CD14-positive monocyte (primary cell): Measurements from ENCODE around the gene SLAMF6. TPM values are rescaled to one million over a fixed set of nuclear protein-coding genes. Genes with fewer than 3 reads are reported as not detected.

Source experiments
- DNase-seq, 3 donors: peaks; one replicate each; pipeline ENCODE4 v3.0.0-alpha.2; 2011 to 2022
- H2AFZ ChIP-seq: 2 replicates; pipeline ENCODE4 v1.6.0; 2012; ENCODE audit warnings: mild to moderate bottlenecking, low read depth, low read length, inconsistent platforms; ENCODE audit not compliant: insufficient read depth, poor library complexity, severe bottlenecking
- H3K27ac ChIP-seq, 2 donors: 1 replicate in 1 of 2; 2 replicates in 1 of 2; pipeline ENCODE4 v1.5.1; 2012 to 2013; ENCODE audit warnings: low read length in 2 of 2, control low read depth in 1 of 2, inconsistent platforms in 1 of 2, low read depth in 1 of 2, mild to moderate bottlenecking in 1 of 2
- H3K27me3 ChIP-seq, 2 donors: one replicate each; pipeline versions ENCODE4 v1.6.0 to v1.6.1; 2011 to 2013; ENCODE audit warnings: low read length in 2 of 2; ENCODE audit not compliant: control insufficient read depth in 2 of 2, insufficient read depth in 2 of 2
- H3K36me3 ChIP-seq, 2 donors: replicated peaks in 1 of 2; 1 replicate in 1 of 2; 2 replicates in 1 of 2; pipeline versions ENCODE4 v1.5.1 to v1.6.1; 2012 to 2013; ENCODE audit warnings: low read length in 2 of 2, control low read depth in 1 of 2, inconsistent platforms in 1 of 2, mild to moderate bottlenecking in 1 of 2; ENCODE audit not compliant: insufficient read depth in 2 of 2, control insufficient read depth in 1 of 2
- H3K4me1 ChIP-seq, 2 donors: 1 replicate in 1 of 2; 2 replicates in 1 of 2; pipeline versions ENCODE4 v1.5.1 to v1.6.1; 2012 to 2013; ENCODE audit warnings: low read length in 2 of 2, control low read depth in 1 of 2, inconsistent platforms in 1 of 2, mild to moderate bottlenecking in 1 of 2, moderate library complexity in 1 of 2; ENCODE audit not compliant: insufficient read depth in 2 of 2, control insufficient read depth in 1 of 2
- H3K4me2 ChIP-seq: replicated peaks from 2 replicates; pipeline ENCODE3; 2012; ENCODE audit warnings: low read length, moderate library complexity, mild to moderate bottlenecking; ENCODE audit not compliant: poor library complexity, severe bottlenecking; ENCODE audit errors: extremely low read depth
- H3K4me3 ChIP-seq, 3 experiments: fragments of 200-600 bp in 1 of 3; sonication (generic) in 1 of 3; replicated peaks in 1 of 3; 1 replicate in 2 of 3; 2 replicates in 1 of 3; pipeline ENCODE4 v1.5.1; 2011 to 2013; ENCODE audit warnings: low read length in 3 of 3, mild to moderate bottlenecking in 3 of 3, control low read depth in 2 of 3, low read depth in 2 of 3, inconsistent platforms in 1 of 3, moderate library complexity in 1 of 3
- H3K79me2 ChIP-seq: 2 replicates; pipeline ENCODE4 v1.6.0; 2012; ENCODE audit warnings: mild to moderate bottlenecking, control low read depth, inconsistent platforms, low read length, moderate library complexity; ENCODE audit not compliant: insufficient read depth
- H3K9ac ChIP-seq: 2 replicates; pipeline ENCODE4 v1.6.0; 2017; ENCODE audit warnings: low read length, mild to moderate bottlenecking; ENCODE audit not compliant: insufficient read depth, poor library complexity, severe bottlenecking
- H3K9me3 ChIP-seq, 2 donors: replicated peaks in 1 of 2; 1 replicate in 1 of 2; 2 replicates in 1 of 2; pipeline versions ENCODE4 v1.5.1 to v1.6.1; 2012 to 2013; ENCODE audit warnings: low read length in 2 of 2, control low read depth in 1 of 2; ENCODE audit not compliant: control insufficient read depth in 1 of 2, insufficient read depth in 1 of 2
- H4K20me1 ChIP-seq: 2 replicates; pipeline ENCODE4 v1.6.0; 2012; ENCODE audit warnings: mild to moderate bottlenecking, low read length, control low read depth, moderate library complexity; ENCODE audit not compliant: insufficient read depth
- H3K27ac Mint-ChIP-seq, 7 donors: one replicate each; pipeline ENCODE4 v1.8.0; 2020; ENCODE audit warnings: mild to moderate bottlenecking in 7 of 7, mixed read lengths in 7 of 7, moderate library complexity in 6 of 7, inconsistent platforms in 2 of 7
- H3K27me3 Mint-ChIP-seq, 3 donors: one replicate each; pipeline ENCODE4 v1.8.0; 2021 to 2022; ENCODE audit warnings: low read depth in 3 of 3, mild to moderate bottlenecking in 3 of 3, mixed read lengths in 3 of 3, moderate library complexity in 3 of 3, inconsistent platforms in 1 of 3
- H3K36me3 Mint-ChIP-seq, 2 donors: one replicate each; pipeline ENCODE4 v1.8.0; 2020; ENCODE audit warnings: mixed read lengths in 2 of 2, inconsistent platforms in 1 of 2, mild to moderate bottlenecking in 1 of 2
- H3K4me1 Mint-ChIP-seq: one replicate; pipeline ENCODE4 v1.8.0; 2020; ENCODE audit warnings: mild to moderate bottlenecking, mixed read lengths
- H3K4me3 Mint-ChIP-seq, 2 donors: one replicate each; pipeline ENCODE4 v1.8.0; 2020; ENCODE audit warnings: mild to moderate bottlenecking in 2 of 2, mixed read lengths in 2 of 2, moderate library complexity in 1 of 2
- H3K9me3 Mint-ChIP-seq, 7 donors: one replicate each; pipeline ENCODE4 v1.8.0; 2020 to 2022; ENCODE audit warnings: mixed read lengths in 7 of 7, mild to moderate bottlenecking in 6 of 7, moderate library complexity in 6 of 7, inconsistent platforms in 2 of 7
- WGBS: methylation state at CpG from one replicate; pipeline ENCODE4 v1.1.5; 2013; ENCODE audit warnings: missing lambda C conversion rate; ENCODE audit not compliant: insufficient coverage; 5-methylcytosine and 5-hydroxymethylcytosine counted together
- intact Hi-C, 2 donors: fragments of 100-400 bp; cut with micrococcal nuclease; formaldehyde crosslinking; loops; one replicate each; pipeline versions ENCODE4 v1.15.0 to v1.15.1; 2023
- polyA plus RNA-seq, 3 donors: library from polyadenylated mRNA; depleted of rRNA in 1 of 3; unstranded in 2 of 3; stranded (reverse) in 1 of 3; fragments of 300-500 nt in 2 of 3; fragments of >200 nt in 1 of 3; fragmentation: Illumina TruSeq in 2 of 3; gene quantifications; 1 replicate in 2 of 3; 2 replicates in 1 of 3; pipeline ENCODE4 v1.2.3, GENCODE V29; 2012 to 2021
- TF ChIP-seq, protein P1 (sequence below): fragments of 200-600 bp; IDR thresholded peaks from one replicate; pipeline ENCODE4 v1.8.0; 2022; ENCODE audit warnings: antibody characterized with exemption, mild to moderate bottlenecking

The SLAMF6 gene
- polyA plus RNA-seq, 3 donors = 0.32 to 0.72 (median 0.50) TPM

DNA sequence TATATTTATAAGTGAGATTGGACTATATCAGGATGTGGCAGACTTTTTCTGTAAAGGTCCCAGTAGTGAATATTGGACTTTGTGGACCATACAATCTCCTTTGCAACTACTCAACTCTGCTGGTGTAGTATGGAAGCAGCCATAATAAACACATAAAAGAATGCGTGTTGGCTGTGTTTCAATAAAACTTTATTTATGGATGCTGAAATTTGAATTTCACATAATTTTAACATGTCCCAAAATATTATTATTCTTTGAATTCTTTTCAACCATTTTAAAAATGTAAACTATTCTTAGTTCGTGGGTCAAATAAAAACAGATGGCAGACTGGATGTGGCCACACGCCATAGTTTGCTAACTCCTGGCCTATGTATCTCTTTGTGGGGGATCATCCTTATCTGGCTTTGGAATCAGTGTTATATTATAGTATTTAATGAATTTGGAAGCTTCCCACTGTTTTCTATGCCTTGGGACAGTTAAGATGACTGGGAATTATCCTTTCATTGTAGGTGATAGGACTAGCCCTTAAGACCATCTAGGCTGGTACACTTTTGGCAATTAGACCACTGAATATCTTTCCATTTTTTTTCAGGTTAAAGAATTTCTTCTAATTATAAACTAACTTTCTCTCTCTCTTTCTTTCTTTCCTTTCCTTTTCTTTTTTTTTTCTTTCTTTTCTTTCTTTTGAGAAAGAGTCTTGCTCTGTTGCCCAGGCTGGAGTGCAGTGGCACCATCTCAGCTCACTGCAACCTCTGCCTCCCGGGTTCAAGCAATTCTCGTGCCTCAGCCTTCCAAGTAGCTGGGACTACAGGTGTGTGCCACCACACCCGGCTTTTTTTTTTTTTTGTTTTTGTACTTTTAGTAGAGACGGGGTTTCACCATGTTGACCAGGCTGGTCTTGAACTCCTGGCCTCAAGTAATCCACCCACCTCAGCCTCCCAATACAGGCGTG lies 14.9 kb upstream of the SLAMF6 start:
- Histone ChIP-seq H4K20me1 (no peaks in the 10 kb centered on the region), H3K4me3 (no peak overlapping the region)

More for the DNA sequence above, 14.9 kb upstream of the SLAMF6 start:
- Mint-ChIP-seq H3K4me3 (no peak overlapping the region), H3K4me1 (peaks cover 22% of the 10 kb centered on the region), H3K27me3 (peaks cover 0 to 3% (median 0%) of the 10 kb centered on the region in 3 donors), H3K27ac (no peak overlapping the region), H3K36me3 (peaks cover 17 to 22% of the 10 kb centered on the region in 2 donors), H3K9me3 (peaks cover 8 to 39% (median 24%) of the 10 kb centered on the region in 7 donors)
- H3K79me2 ChIP-seq = no peaks in the 10 kb centered on the region
- no peak overlapping the region for H3K9ac ChIP-seq
- TF ChIP-seq, protein P1, sequence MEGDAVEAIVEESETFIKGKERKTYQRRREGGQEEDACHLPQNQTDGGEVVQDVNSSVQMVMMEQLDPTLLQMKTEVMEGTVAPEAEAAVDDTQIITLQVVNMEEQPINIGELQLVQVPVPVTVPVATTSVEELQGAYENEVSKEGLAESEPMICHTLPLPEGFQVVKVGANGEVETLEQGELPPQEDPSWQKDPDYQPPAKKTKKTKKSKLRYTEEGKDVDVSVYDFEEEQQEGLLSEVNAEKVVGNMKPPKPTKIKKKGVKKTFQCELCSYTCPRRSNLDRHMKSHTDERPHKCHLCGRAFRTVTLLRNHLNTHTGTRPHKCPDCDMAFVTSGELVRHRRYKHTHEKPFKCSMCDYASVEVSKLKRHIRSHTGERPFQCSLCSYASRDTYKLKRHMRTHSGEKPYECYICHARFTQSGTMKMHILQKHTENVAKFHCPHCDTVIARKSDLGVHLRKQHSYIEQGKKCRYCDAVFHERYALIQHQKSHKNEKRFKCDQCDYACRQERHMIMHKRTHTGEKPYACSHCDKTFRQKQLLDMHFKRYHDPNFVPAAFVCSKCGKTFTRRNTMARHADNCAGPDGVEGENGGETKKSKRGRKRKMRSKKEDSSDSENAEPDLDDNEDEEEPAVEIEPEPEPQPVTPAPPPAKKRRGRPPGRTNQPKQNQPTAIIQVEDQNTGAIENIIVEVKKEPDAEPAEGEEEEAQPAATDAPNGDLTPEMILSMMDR = no peak
- intact Hi-C loops = no loop called here
- H2AFZ ChIP-seq = no peak overlapping the region
- H3K36me3 ChIP-seq = no peaks in the 10 kb centered on the region
- 100% methylated on average over 2 of the region's 8 CpGs for WGBS
- H3K9me3 ChIP-seq = peaks cover 8 to 26% of the 10 kb centered on the region in 2 donors
- no peaks in the 10 kb centered on the region for H3K27me3 ChIP-seq
- H3K4me2 ChIP-seq = no peak overlapping the region
- peaks cover 12 to 17% of the 10 kb centered on the region in 2 donors for H3K4me1 ChIP-seq
- no peak for DNase-seq
- no peak overlapping the region for H3K27ac ChIP-seq
